ENCODE data around the gene MACROH2A1.

The MACROH2A1 gene

DNA sequence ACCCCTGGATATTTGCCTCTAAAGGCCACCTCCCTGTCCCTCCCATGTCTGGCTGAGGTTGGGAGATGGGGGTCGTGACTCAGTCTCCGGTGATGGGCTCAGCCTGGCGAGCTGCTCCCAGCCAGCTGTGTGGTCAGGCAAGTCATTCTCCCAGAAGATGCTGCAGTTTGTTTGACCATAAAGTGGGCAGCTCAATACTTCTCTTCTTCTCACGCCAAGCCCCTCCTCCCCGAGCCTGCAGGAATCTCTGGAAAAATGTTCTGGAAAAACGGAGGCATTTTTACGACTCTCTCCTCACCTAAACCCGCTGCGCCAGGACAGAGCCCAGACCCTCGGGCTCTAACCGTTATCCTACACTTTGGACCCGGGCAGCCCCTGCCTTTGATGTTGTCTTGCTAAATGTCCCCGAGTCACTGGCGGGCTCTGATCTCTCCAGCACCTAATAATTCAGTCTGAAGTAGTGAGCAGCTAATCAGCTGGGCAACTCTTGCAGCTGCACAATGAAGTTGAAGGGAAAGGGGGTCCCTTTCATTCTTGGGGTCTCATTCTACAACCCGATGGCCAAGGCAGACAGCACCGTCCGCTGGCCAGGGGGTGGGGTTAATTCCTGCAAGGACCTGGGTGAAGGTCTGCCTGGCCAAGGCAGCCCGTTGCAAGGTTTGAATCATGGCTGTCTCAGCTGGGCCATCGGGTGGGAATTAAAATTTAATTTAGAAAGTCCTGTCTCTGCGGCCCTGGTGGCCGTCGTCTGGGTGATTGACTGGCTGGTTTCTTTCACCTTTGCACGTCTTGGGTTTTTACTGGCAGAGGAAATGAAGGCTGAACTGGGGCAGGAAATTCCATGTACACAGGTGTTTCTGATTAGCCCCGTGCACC lies 35.8 kb upstream of the MACROH2A1 start:
- H3F3A ChIP-seq (ENCODE audit: insufficient read depth, low read length), result no peaks in the 10 kb centered on the region
- H3K27ac ChIP-seq (ENCODE audit: low read depth, low read length, poor library complexity, severe bottlenecking), result no peak overlapping the region
- H3K9me3 ChIP-seq (ENCODE audit: low read length), result no peaks in the 10 kb centered on the region
- no peak for TF ChIP-seq EZH2 (IDR thresholded peaks at IDR 0.05; ENCODE audit: borderline replicate concordance, low read length)
- TF ChIP-seq, protein P1, sequence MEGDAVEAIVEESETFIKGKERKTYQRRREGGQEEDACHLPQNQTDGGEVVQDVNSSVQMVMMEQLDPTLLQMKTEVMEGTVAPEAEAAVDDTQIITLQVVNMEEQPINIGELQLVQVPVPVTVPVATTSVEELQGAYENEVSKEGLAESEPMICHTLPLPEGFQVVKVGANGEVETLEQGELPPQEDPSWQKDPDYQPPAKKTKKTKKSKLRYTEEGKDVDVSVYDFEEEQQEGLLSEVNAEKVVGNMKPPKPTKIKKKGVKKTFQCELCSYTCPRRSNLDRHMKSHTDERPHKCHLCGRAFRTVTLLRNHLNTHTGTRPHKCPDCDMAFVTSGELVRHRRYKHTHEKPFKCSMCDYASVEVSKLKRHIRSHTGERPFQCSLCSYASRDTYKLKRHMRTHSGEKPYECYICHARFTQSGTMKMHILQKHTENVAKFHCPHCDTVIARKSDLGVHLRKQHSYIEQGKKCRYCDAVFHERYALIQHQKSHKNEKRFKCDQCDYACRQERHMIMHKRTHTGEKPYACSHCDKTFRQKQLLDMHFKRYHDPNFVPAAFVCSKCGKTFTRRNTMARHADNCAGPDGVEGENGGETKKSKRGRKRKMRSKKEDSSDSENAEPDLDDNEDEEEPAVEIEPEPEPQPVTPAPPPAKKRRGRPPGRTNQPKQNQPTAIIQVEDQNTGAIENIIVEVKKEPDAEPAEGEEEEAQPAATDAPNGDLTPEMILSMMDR (IDR thresholded peaks at IDR 0.05; ENCODE audit: low read length), result no peak
- no peak overlapping the region for H3K9ac ChIP-seq (ENCODE audit: low read length)
- H3K4me3 ChIP-seq (ENCODE audit: low read depth, low read length, poor library complexity, severe bottlenecking), result no peak overlapping the region
- no peak overlapping the region for H3K4me2 ChIP-seq (ENCODE audit: low read length)
- H4K20me1 ChIP-seq (ENCODE audit: insufficient read depth, low read length), result no peaks in the 10 kb centered on the region
- H3K79me2 ChIP-seq (ENCODE audit: insufficient read depth, low read length), result no peaks in the 10 kb centered on the region
- H2AFZ ChIP-seq (ENCODE audit: low read length), result no peak overlapping the region
- no peaks in the 10 kb centered on the region for H3K36me3 ChIP-seq (ENCODE audit: insufficient read depth, low read length)
- no peaks in the 10 kb centered on the region for H3K9me2 ChIP-seq (ENCODE audit: low read depth, low read length)
- H3K27me3 ChIP-seq (ENCODE audit: insufficient read depth, low read length), result peaks cover 9% of the 10 kb centered on the region
- no peaks in the 10 kb centered on the region for H3K4me1 ChIP-seq (ENCODE audit: insufficient read depth, low read length, severe bottlenecking)

DNA sequence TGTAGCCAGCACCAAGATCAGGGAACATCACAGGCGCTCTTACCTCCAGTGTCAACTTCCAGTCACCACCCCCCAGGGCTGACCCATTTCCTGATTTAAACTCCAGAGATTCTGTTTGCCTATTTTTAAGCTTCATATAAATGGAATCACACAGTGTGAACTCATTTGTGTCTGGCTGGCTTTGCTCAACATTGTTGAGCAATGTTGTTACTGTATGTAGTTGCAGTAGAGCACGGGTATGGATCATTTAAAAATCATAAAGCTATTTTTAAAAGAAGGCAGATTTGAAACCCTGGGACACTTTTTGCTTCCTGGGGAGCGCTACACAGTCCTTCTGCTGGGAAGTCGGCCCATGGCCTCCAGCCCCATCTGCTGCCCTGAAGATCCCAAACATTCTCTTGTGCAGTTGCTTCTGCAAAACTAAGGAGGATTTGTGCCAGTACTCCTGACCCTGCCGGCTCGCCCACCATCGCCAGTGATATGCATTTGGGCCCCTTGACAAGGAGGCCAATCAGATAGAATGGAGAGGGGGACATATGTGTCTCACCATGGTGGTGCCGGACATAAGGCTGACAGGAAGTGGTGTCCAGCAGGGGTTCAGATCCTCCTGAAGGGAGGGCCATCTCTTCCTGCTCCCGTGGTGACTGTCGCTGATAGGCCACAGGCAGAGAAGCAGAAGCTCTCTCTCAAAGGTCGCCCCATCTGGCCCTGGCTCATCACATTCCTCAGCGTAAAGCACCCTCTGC lies 34.8 kb upstream of the MACROH2A1 start:
- no peaks in the 10 kb centered on the region for H3K79me2 ChIP-seq (ENCODE audit: insufficient read depth, low read length)
- H3K27me3 ChIP-seq (ENCODE audit: insufficient read depth, low read length), result peaks cover 12% of the 10 kb centered on the region
- no peaks in the 10 kb centered on the region for H3K9me3 ChIP-seq (ENCODE audit: low read length)
- H3K27ac ChIP-seq (ENCODE audit: low read depth, low read length, poor library complexity, severe bottlenecking), result no peak overlapping the region
- no peaks in the 10 kb centered on the region for H3K9me2 ChIP-seq (ENCODE audit: low read depth, low read length)
- H3K36me3 ChIP-seq (ENCODE audit: insufficient read depth, low read length), result no peaks in the 10 kb centered on the region; the same call in 1 of the 2 replicates
- H3K4me2 ChIP-seq (ENCODE audit: low read length), result no peak overlapping the region
- no peak overlapping the region for H3K9ac ChIP-seq (ENCODE audit: low read length)
- TF ChIP-seq, protein P1 (IDR thresholded peaks at IDR 0.05; ENCODE audit: low read length), result no peak
- no peak for TF ChIP-seq EZH2 (IDR thresholded peaks at IDR 0.05; ENCODE audit: borderline replicate concordance, low read length)
- no peaks in the 10 kb centered on the region for H3F3A ChIP-seq (ENCODE audit: insufficient read depth, low read length)
- H4K20me1 ChIP-seq (ENCODE audit: insufficient read depth, low read length), result no peaks in the 10 kb centered on the region
- H3K4me1 ChIP-seq (ENCODE audit: insufficient read depth, low read length, severe bottlenecking), result no peaks in the 10 kb centered on the region
- no peak overlapping the region for H2AFZ ChIP-seq (ENCODE audit: low read length)
- no peak overlapping the region for H3K4me3 ChIP-seq (ENCODE audit: low read depth, low read length, poor library complexity, severe bottlenecking)

DNA sequence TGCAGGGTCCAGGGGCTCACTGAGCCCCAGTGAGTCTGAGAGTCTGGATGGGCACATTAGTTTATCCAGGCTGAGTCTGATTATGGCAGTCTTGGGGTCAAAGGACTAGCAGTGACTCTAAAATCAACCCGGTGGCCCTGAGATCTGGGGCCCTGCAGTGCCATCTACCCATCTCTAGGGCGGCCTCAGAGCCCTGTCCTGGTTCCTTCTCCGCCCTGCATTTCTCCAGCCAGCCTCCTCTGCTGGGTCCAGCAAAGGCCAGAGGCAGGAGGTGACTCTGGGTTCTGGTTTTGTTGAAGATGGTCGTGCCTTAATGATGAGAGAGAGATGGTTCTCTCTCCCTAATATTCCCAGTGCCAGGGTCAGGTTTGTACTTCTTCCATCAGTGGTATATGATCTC lies 33.1 kb upstream of the MACROH2A1 start:
- Histone ChIP-seq H3F3A (ENCODE audit: insufficient read depth, low read length) (no peaks in the 10 kb centered on the region), H3K4me2 (ENCODE audit: low read length) (no peak overlapping the region), H3K79me2 (ENCODE audit: insufficient read depth, low read length) (no peaks in the 10 kb centered on the region), H4K20me1 (ENCODE audit: insufficient read depth, low read length) (no peaks in the 10 kb centered on the region), H2AFZ (ENCODE audit: low read length) (no peak overlapping the region), H3K27ac (ENCODE audit: low read depth, low read length, poor library complexity, severe bottlenecking) (no peak overlapping the region), H3K9ac (ENCODE audit: low read length) (no peak overlapping the region), H3K4me1 (ENCODE audit: insufficient read depth, low read length, severe bottlenecking) (no peaks in the 10 kb centered on the region), H3K9me2 (ENCODE audit: low read depth, low read length) (no peaks in the 10 kb centered on the region), H3K9me3 (ENCODE audit: low read length) (0 out of 2 replicates have a peak, but pooled peaks cover 3% of the 10 kb centered on the region), H3K36me3 (ENCODE audit: insufficient read depth, low read length) (no peaks in the 10 kb centered on the region; the same call in 1 of the 2 replicates), H3K4me3 (ENCODE audit: low read depth, low read length, poor library complexity, severe bottlenecking) (no peak overlapping the region), H3K27me3 (ENCODE audit: insufficient read depth, low read length) (peaks cover 12% of the 10 kb centered on the region)
- TF ChIP-seq EZH2 (IDR thresholded peaks at IDR 0.05; ENCODE audit: borderline replicate concordance, low read length), result no peak
- TF ChIP-seq, protein P1 (IDR thresholded peaks at IDR 0.05; ENCODE audit: low read length), result no peak
